Ishikawa (cell line): ENCODE measurements around the gene AUP1.

ENCODE experiments used
- CEBPB ChIP-seq: IDR thresholded peaks from 2 replicates; pipeline ENCODE4 v1.6.1; 2012
- CREB1 ChIP-seq: IDR thresholded peaks from 2 replicates; pipeline ENCODE4 v1.6.1; 2012; ENCODE audit warnings: low read depth
- EGR1 ChIP-seq: IDR thresholded peaks from 2 replicates; pipeline ENCODE4 v1.6.1; 2012
- EP300 ChIP-seq: IDR thresholded peaks from 2 replicates; pipeline ENCODE4 v1.6.1; 2012; ENCODE audit warnings: borderline replicate concordance
- FOXM1 ChIP-seq: IDR thresholded peaks from 2 replicates; pipeline ENCODE4 v1.6.1; 2012; ENCODE audit warnings: low read depth, borderline replicate concordance
- NFIC ChIP-seq: IDR thresholded peaks from 2 replicates; pipeline ENCODE4 v1.6.1; 2012
- RAD21 ChIP-seq: IDR thresholded peaks from 2 replicates; pipeline ENCODE4 v1.6.1; 2012; ENCODE audit warnings: low read depth
- TAF1 ChIP-seq: IDR thresholded peaks from 2 replicates; pipeline ENCODE4 v1.6.1; 2012; ENCODE audit warnings: low read depth, mild to moderate bottlenecking
- TCF12 ChIP-seq: IDR thresholded peaks from 2 replicates; pipeline ENCODE4 v1.6.1; 2012; ENCODE audit warnings: low read depth
- TEAD4 ChIP-seq: IDR thresholded peaks from 2 replicates; pipeline ENCODE4 v1.6.1; 2012
- USF1 ChIP-seq: IDR thresholded peaks from 2 replicates; pipeline ENCODE4 v1.6.1; 2012
- YY1 ChIP-seq: IDR thresholded peaks from 2 replicates; pipeline ENCODE4 v1.6.1; 2012; ENCODE audit warnings: low read depth
- ZBTB7A ChIP-seq: IDR thresholded peaks from 2 replicates; pipeline ENCODE4 v1.6.1; 2012; ENCODE audit warnings: low read depth
- TF ChIP-seq, protein P1 (sequence below): IDR thresholded peaks from 2 replicates; pipeline ENCODE4 v1.6.1; 2012
- TF ChIP-seq, protein P2 (sequence below): IDR thresholded peaks from 2 replicates; pipeline ENCODE4 v1.6.1; 2012; ENCODE audit warnings: low read depth, mild to moderate bottlenecking

AUP1 gene

GRCh38 chr2:74553892-74554819 is 24.6 kb upstream of the AUP1 start, which contains the start of the genes DOK1 and LOXL3:
DOK1 (plus strand) TSS chr2:74554720; CDS start chr2:74554755, 35 bp downstream.
LOXL3 (minus strand) TSS chr2:74553942; CDS start chr2:74552634, 1,308 bp downstream.
- peak; percentile 34; the same call in 1 of the 2 replicates for TF ChIP-seq TAF1
- TF ChIP-seq, protein P1, sequence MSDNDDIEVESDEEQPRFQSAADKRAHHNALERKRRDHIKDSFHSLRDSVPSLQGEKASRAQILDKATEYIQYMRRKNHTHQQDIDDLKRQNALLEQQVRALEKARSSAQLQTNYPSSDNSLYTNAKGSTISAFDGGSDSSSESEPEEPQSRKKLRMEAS, result peak; percentile 46; the same call in 1 of the 2 replicates
- peak; percentile 21; the same call in 1 of the 2 replicates for TF ChIP-seq ZBTB7A
- TF ChIP-seq USF1, result peak; percentile 61
- TF ChIP-seq TCF12, result peak; percentile 34; the same call in 1 of the 2 replicates
- no peak for TF ChIP-seq CEBPB
- TF ChIP-seq, protein P2, sequence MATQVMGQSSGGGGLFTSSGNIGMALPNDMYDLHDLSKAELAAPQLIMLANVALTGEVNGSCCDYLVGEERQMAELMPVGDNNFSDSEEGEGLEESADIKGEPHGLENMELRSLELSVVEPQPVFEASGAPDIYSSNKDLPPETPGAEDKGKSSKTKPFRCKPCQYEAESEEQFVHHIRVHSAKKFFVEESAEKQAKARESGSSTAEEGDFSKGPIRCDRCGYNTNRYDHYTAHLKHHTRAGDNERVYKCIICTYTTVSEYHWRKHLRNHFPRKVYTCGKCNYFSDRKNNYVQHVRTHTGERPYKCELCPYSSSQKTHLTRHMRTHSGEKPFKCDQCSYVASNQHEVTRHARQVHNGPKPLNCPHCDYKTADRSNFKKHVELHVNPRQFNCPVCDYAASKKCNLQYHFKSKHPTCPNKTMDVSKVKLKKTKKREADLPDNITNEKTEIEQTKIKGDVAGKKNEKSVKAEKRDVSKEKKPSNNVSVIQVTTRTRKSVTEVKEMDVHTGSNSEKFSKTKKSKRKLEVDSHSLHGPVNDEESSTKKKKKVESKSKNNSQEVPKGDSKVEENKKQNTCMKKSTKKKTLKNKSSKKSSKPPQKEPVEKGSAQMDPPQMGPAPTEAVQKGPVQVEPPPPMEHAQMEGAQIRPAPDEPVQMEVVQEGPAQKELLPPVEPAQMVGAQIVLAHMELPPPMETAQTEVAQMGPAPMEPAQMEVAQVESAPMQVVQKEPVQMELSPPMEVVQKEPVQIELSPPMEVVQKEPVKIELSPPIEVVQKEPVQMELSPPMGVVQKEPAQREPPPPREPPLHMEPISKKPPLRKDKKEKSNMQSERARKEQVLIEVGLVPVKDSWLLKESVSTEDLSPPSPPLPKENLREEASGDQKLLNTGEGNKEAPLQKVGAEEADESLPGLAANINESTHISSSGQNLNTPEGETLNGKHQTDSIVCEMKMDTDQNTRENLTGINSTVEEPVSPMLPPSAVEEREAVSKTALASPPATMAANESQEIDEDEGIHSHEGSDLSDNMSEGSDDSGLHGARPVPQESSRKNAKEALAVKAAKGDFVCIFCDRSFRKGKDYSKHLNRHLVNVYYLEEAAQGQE, result no peak
- peak; percentile 36; the same call in 1 of the 2 replicates for TF ChIP-seq YY1
- TF ChIP-seq TEAD4, result peak; percentile 21; the same call in 1 of the 2 replicates
- no peak for TF ChIP-seq NFIC
- TF ChIP-seq FOXM1, result no peak
- TF ChIP-seq RAD21, result no peak; the same call in 1 of the 2 replicates
- TF ChIP-seq CREB1, result peak; percentile 99
- 0 out of 2 replicates have a peak, but pooled peaks have one; percentile 10 for TF ChIP-seq EP300
- no peak for TF ChIP-seq EGR1

DNA sequence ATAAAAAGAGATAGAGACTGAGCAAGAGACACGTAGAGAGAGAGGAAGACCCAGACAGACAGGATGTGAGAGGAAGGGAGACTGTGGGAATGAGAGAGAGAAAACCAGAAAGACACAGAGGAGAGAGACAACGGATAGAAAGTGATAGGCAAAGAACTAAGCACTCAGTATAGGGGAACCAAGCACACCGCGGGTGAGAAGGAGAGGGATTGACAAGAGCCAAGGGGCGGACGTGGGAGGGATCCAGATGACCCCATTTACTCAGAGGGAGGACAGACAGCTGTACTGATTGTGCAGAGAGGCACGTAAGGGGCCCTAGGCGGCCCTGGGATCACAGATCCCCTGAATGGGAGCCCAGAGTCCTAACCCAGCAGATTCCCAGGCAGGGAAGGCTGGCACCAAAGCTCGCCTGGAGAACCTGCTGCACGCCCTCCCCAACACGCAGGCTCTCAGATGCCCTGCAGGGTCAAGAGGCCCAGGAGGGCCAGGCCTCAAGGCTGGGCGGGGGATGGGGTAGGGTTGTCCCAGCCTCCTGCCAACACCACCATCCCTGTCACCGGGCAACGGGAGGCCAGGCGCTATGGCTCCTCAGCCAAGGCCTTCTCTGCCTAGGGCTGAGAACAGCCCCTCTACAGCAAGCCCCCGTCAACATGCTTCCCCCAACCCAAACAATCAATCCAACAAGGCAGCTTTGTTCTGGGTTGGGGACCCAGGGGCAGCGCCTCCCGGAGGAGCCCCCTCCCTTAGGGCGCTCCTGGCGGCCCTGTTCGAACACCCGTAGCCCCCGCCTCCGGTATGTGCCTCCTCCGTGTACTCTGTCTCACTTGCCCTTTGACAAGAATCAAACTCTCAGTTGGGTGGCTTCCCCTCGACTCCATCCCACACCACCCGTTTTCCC is 23.7 kb upstream of the AUP1 start:
- TF ChIP-seq TEAD4, result no peak
- no peak for TF ChIP-seq RAD21
- TF ChIP-seq EP300, result no peak
- TF ChIP-seq EGR1, result no peak
- no peak for TF ChIP-seq TCF12
- TF ChIP-seq, protein P1, result no peak
- no peak for TF ChIP-seq CEBPB
- no peak for TF ChIP-seq FOXM1
- TF ChIP-seq TAF1, result no peak
- no peak for TF ChIP-seq CREB1
- TF ChIP-seq YY1, result no peak

DNA sequence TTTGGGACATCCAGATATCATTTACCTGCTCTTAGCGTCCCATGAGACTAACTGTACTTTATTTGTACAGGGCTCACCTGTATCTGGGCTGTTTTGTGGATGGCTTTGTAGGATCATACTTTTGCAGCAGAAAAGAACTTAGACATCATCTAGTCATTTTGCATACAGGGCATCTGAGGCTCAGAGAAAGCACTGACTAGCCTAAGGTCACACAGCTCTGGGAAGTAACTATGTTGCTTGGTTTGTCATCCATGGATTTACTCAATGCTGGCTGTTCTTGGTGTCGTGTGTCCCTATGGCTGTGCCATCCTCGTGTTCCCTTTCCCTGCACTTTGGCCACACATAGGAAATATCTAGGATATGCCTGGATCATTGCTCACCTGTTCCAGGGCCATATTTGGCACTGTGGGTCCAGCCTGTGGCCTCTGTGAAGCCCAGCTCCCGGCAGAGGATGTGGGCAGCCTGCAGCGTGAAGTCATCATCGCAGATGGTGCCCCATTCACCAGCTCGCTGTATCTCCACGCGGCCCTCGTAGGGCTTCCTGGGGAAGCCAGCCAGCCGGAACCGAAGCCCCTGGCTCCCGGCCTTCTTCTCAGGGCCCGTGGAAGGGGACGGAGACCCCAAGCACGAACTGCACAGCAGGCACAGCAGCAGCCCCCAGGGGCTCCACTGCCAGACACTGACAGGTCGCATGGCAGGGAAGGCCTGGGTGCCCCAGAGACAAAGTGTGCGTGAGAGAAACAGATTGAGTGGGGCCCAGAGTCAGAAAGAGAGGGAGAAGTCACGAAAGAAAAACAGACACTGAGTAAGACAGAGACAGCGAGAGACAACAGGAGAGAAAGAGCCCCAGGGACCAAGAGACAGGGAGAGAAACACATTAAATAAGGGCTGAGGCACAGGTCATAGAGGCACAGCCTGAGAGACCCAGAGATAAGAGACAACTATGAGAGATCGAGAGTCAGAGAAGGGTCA is 22.7 kb upstream of the AUP1 start:
- TF ChIP-seq FOXM1 (no peak), RAD21 (no peak), TCF12 (no peak), EGR1 (no peak), ZBTB7A (no peak), TEAD4 (no peak), CEBPB (no peak), TAF1 (no peak), USF1 (no peak)
- TF ChIP-seq, protein P2, result no peak

DNA sequence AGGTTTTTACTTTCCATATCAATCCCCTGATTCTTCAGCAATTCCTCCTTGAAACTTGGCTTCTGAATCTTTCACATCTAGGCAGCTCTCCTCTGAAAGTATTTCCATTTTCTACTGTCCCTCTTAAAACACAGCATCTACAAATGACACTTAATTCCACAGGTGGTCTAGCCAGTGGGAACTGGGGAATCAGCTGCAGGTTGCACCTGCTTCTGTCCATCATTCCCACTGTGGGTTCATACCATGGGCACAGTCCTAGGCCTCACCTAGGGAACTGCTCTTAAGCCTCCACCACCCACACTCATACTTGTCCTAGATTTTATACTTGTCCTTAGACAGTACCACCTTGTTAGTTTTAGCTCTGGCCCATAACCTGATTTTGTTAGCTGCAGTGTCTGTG is 22.0 kb upstream of the AUP1 start:
- TF ChIP-seq FOXM1, result no peak
- no peak for TF ChIP-seq EGR1
- TF ChIP-seq, protein P1, result no peak
- no peak for TF ChIP-seq RAD21
- TF ChIP-seq CEBPB, result no peak
- TF ChIP-seq NFIC, result no peak
- TF ChIP-seq, protein P2, result no peak
- TF ChIP-seq TAF1, result no peak
- no peak for TF ChIP-seq EP300
- TF ChIP-seq TCF12, result no peak
- no peak for TF ChIP-seq ZBTB7A
- TF ChIP-seq CREB1, result no peak
- TF ChIP-seq TEAD4, result no peak
- TF ChIP-seq YY1, result no peak
- no peak for TF ChIP-seq USF1
